HG03139 (cell line): ENCODE results near the gene ID4.
A peak's percentile ranks its signal among the peaks of the same experiment; 100 is the strongest.
"Not testable (repeated sequence)": the region's sequence is repeated elsewhere in the genome, so short reads cannot be mapped to it uniquely, and the experiment has no call there.

ENCODE experiments used
- ATAC-seq: cut with Tn5 transposase; IDR thresholded peaks from one replicate; pipeline ENCODE4 v1.9.1; 2021; ENCODE audit not compliant: unreplicated experiment

ID4 gene

GRCh38 chr6:19831358-19831757, 5.8 kb upstream of the ID4 start:
- no peak for ATAC-seq

- no peak for ATAC-seq
Measured at GRCh38 chr6:19833947-19834346, 3.2 kb upstream of the ID4 start.

- ATAC-seq, result no peak
Measured at GRCh38 chr6:19834858-19835257, 2.3 kb upstream of the ID4 start.

- no peak for ATAC-seq
Measured at GRCh38 chr6:19835605-19836004, 1.6 kb upstream of the ID4 start.

DNA sequence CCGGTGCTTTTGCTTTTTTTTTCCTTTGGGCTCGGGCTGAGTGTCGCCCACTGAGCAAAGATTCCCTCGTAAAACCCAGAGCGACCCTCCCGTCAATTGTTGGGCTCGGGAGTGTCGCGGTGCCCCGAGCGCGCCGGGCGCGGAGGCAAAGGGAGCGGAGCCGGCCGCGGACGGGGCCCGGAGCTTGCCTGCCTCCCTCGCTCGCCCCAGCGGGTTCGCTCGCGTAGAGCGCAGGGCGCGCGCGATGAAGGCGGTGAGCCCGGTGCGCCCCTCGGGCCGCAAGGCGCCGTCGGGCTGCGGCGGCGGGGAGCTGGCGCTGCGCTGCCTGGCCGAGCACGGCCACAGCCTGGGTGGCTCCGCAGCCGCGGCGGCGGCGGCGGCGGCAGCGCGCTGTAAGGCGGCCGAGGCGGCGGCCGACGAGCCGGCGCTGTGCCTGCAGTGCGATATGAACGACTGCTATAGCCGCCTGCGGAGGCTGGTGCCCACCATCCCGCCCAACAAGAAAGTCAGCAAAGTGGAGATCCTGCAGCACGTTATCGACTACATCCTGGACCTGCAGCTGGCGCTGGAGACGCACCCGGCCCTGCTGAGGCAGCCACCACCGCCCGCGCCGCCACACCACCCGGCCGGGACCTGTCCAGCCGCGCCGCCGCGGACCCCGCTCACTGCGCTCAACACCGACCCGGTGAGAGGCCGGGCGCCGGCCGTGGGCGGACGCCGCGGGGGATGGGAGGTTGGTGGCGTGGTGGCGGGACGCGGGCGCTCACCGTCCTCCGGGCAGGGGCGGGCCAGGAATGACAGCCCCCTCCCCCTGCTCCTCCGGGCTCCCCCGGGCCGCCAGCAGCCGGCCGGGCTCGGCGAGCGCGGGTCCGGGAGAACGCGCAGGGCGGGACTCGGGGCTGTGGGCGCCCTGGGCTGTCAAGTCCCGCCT, 606 bp downstream of the ID4 start:
- no peak for ATAC-seq

DNA sequence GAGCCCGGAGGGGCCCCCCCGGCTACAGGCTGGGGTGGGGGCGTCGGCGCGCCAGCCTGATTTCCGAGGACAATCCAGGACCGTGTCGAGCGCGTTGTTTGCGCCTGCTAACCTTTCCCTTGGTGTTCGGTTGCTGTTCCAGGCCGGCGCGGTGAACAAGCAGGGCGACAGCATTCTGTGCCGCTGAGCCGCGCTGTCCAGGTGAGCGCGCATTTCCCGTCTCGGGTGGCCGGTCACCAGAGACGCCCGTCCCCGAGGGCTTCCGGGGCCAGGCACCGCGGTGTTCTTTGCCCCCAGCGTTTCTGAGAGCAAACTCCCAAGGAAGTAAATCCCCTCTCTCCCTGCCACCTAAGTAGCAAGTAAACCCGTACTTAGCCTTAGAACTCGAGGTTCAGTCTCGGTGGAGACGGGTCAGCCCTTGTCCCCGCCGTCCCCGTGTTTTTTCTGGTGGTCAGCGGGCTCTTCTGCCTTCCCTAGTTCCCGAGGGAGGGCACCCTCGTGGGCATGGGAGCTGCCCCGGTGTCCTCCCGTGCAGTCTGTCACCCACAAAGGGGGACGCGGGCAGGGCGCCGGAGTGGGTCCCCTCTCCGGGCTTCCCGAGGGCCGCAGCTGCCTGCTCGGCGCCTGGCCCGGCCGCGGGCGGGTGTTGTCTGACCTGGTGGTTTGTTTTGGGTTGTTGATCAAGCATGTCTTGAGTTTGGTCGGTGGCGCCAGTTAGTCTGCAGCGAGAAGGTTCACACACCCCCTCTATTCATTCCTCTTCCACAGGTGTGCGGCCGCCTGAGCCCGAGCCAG, 1.5 kb downstream of the ID4 start:
- no peak for ATAC-seq

- ATAC-seq, result no peak
Measured at GRCh38 chr6:19839237-19839546, 2.0 kb downstream of the ID4 start.

GRCh38 chr6:19839788-19840187, 2.6 kb downstream of the ID4 start:
- no peak for ATAC-seq

GRCh38 chr6:19841181-19841580, 4.0 kb downstream of the ID4 start:
- no peak for ATAC-seq

- ATAC-seq, result no peak
Measured at GRCh38 chr6:19842030-19842615, 5.0 kb downstream of the ID4 start.

DNA sequence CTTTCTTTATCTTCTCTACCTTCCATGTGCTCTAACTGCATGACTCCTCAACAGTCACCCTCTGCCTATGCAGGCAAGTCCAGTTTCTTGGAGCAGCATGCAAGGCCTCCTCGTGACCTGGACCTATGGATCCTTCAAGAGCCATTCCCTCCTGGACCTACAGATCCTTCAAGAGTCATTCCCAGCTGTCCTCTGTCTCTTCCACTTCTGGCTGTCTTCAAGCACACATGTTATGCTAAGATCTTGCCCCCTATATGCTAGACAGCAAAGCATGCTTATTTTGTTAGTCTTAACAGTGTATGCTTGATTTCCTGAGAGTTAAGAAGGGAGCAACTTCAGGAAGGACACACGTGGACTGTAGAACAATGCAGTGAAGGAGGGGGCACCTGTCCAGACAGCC, 7.5 kb downstream of the ID4 start:
- no peak for ATAC-seq

DNA sequence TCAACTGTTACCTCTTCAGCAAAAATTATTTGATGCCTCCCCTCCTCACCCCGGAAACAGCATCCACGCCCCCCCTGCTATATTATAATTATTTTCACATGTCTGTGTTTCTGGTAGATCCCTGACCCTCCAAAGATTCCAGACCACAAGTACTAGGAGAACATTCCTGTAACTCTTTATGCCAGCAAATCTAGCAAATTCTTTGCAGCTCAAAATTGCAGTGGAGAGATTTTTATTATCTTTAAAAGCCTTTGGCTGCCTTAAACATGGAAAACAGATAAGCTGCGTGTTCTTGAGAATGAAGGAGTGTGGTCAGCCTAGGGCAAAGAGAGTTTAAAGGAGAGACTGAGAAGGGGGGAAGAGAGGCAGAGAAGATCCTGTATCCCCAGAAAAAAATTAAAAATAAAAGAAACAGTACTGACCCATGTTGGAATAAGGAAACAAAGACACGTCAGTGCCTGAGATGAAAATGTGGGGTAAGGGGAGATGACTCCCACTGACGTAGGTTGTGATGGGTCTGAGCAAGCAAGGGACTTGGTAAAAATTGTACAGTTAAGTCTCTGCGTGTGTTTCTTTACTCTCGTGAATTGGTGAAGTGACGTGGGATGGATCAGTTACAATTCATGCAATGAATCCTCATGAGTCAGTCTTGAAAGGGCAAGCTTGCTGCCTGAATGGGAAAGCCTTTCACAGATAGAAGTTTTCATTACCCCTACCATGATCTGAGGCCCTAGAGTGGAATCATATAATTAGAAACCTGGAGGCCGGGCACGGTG, 8.3 kb downstream of the ID4 start:
- no peak for ATAC-seq

- no peak for ATAC-seq
Measured at GRCh38 chr6:19848465-19849029, 11.4 kb downstream of the ID4 start.

DNA sequence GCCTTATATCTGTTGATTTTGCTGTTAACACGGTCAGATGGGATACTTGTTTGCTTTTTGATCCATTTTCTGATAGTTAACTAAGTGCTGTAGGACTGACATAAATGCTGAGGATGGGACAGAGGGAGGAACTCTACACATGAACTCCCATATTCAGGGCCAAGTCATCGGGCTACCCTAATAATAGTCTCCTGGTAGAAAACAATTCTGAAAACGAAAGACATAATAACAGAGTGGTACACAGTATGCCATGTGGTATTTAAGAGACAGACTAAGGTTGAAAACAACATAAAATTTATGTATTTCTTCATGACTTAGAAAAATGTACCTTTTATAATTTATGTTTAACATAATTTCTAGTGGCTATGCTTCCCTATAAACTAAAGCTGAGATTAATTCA, 12.0 kb downstream of the ID4 start:
- ATAC-seq, result no peak

DNA sequence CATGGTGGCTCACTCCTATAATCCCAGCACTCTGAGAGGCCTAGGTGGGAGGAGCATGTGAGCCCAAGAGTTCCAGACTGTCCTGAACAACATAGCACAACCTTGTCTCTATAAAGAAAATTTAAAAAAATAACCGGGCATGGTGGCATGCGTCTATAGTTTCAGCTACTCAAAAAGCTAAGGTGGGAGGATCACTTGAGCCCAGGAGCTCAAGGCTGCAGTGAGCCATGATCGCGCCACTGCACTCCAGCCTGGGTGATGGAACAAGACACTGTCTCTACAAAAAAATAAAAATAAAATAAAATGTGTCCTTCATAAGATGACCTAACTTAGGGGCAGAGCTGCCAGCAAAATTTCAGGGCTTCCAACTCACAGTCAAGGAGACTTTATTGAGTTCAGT, 12.6 kb downstream of the ID4 start:
- no peak for ATAC-seq

GRCh38 chr6:19851241-19852089, 14.3 kb downstream of the ID4 start:
- ATAC-seq, result peak; percentile 61

- no peak for ATAC-seq
Measured at GRCh38 chr6:19852090-19852457, 14.9 kb downstream of the ID4 start.

DNA sequence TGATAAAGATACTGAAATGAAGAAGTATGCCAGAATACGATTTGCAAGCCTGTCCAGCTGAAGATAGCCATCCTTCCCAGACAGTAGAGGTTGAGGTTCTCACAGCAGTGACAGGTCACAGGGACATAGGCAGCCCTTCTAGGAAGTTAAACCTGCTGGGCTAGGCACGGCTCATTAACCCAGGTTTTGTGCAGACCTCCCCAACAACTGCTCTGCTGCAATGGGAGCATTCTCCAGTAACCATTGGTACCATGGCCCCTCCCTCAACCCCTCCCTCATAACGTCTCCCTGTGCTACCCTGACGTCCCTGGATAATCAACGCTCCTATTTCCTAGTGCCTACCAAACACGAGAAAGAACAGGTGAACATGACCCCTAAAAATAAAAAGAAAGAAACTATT, 15.8 kb downstream of the ID4 start:
- no peak for ATAC-seq

DNA sequence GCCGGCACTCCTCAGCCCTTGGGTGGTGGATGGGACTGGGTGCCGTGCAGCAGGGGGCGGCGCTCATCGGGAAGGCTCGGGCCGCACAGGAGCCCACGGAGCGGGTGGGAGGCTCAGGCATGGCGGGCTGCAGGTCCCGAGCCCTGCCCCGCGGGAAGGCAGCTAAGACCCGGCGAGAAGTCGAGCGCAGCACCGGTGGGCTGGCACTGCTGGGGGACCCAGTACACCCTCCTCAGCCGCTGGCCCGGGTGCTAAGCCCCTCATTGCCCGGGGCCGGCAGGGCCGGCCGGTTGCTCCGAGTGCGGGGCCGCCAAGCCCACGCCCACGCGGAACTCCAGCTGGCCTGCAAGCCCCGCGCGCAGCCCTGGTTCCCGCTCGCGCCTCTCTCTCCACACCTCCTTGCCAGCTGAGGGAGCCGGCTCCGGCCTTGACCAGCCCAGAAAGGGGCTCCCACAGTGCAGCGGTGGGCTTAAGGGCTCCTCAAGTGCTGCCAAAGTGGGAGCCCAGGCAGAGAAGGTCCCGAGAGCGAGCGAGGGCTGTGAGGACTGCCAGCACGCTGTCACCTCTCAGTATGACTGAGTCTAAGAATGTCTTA, 17.3 kb downstream of the ID4 start:
- not testable (repeated sequence) for ATAC-seq

DNA sequence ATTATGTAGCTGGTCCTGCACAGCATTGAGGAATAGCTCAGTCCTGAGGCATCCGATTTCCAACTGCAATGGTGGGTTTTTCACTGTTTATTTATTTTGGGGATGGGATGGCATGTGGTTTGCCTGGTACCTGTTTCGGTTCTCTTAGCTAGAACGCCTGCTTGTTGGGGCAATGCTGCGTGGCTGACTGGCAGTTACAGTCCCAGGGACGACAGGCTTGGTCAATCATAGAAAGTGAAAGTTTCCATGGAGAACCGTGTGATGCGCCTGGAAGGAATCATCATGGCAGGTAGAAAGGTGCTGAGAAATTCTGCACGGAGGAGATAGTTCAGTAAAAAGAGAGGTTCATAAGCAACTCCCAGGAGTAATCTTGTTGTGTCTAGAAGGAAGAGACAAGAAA, 18.4 kb downstream of the ID4 start:
- no peak for ATAC-seq
